ENCODE measurements around the gene DGKK. TPM values are rescaled to one million over a fixed set of nuclear protein-coding genes. Genes with fewer than 3 reads are reported as not detected.

Gene DGKK
- total and polyA plus RNA-seq, 2 of the 4 experiments (the other 2 are of a cell fraction), result not detected

- Histone ChIP-seq H3K79me1 (ENCODE audit: low read depth in 1 of 2, low read length in 2 of 2) (no peaks in the 10 kb centered on the region), H4K8ac (ENCODE audit: low read depth in 2 of 2, low read length in 2 of 2) (no peak overlapping the region), H4K20me1 (ENCODE audit: insufficient read depth, low read length) (no peaks in the 10 kb centered on the region), H2BK20ac (ENCODE audit: low read depth, low read length) (no peak overlapping the region), H3K36me3 (ENCODE audit: control insufficient read depth, insufficient read depth, low read length) (no peaks in the 10 kb centered on the region), H3K9me3 (ENCODE audit: control insufficient read depth, insufficient read depth, low read length) (no peaks in the 10 kb centered on the region), H4K91ac (ENCODE audit: insufficient read depth, low read depth, low read length) (no peak overlapping the region), H2AK5ac (ENCODE audit: low read depth, low read length) (no peak overlapping the region), H3K27ac (ENCODE audit: insufficient read depth, low read length) (no peak overlapping the region), H2BK5ac (ENCODE audit: low read depth, low read length, poor library complexity, severe bottlenecking) (no peak overlapping the region), H3K56ac (ENCODE audit: extremely low read depth, insufficient read depth, low read length) (no peak overlapping the region), H2BK15ac (ENCODE audit: low read depth, low read length) (no peak overlapping the region), H3K18ac (ENCODE audit: low read depth, low read length) (no peak overlapping the region), H3K4me1 (ENCODE audit: control insufficient read depth, insufficient read depth, low read length) (no peaks in the 10 kb centered on the region), H3K4me2 (ENCODE audit: low read depth, low read length) (no peak overlapping the region), H3K4me3 (ENCODE audit: insufficient read depth, low read depth, low read length) (no peak overlapping the region), H3K9me1 (ENCODE audit: insufficient read depth, low read length) (no peaks in the 10 kb centered on the region), H3K4ac (ENCODE audit: low read depth, low read length) (no peak overlapping the region), H3K14ac (replicated peaks; ENCODE audit: low read depth, low read length) (no peak overlapping the region), H3K23ac (ENCODE audit: low read depth, low read length) (no peak overlapping the region), H4K5ac (ENCODE audit: low read depth, low read length) (no peak overlapping the region), H2BK120ac (ENCODE audit: low read depth, low read length) (no peak overlapping the region), H2AK9ac (replicated peaks; ENCODE audit: low read depth, low read length, poor library complexity) (no peak overlapping the region), H2AFZ (replicated peaks; ENCODE audit: low read length, poor library complexity) (no peak overlapping the region), H3K9ac (ENCODE audit: low read depth, low read length) (no peak overlapping the region), H3K27me3 (ENCODE audit: control insufficient read depth, insufficient read depth, low read length) (peaks cover 7% of the 10 kb centered on the region)
- in situ Hi-C loops (cut with MboI; ENCODE audit: low sequenced_read_pairs), result no loop called here
- ChIA-PET POLR2A (ENCODE audit: unreplicated experiment) (no interaction called here), CTCF (no interaction called here)
- no peak for ATAC-seq (ENCODE audit: low read depth)
- dilution Hi-C loops (cut with HindIII; ENCODE audit: low sequenced_read_pairs, unreplicated experiment), result no loop called here
- intact Hi-C loops (cut with micrococcal nuclease), result no loop called here
- BruUV-seq (replicated peaks), result no TSS peak
- WGBS, 2 experiments (ENCODE audit: extremely low coverage in 2 of 2, insufficient read length in 1 of 2), result no CpG with 5 or more reads among the region's 2 CpGs
- TF ChIP-seq BHLHE40 (IDR thresholded peaks at IDR 0.05; ENCODE audit: low read depth, low read length), result no peak
- no peak for TF ChIP-seq NFE2L2 (IDR thresholded peaks at IDR 0.05; ENCODE audit: low read depth, low read length)
- no peak for TF ChIP-seq MAZ (IDR thresholded peaks at IDR 0.05; ENCODE audit: borderline replicate concordance, low read depth, low read length)
- no peak for TF ChIP-seq CTCF (conservative IDR thresholded peaks at IDR 0.05; ENCODE audit: low read depth, low read length)
- TF ChIP-seq MXI1 (IDR thresholded peaks at IDR 0.05; ENCODE audit: borderline replicate concordance, low read depth, low read length), result no peak
- no peak for TF ChIP-seq POLR2A (IDR thresholded peaks at IDR 0.05; ENCODE audit: low read depth, low read length)
- TF ChIP-seq ELK1 (IDR thresholded peaks at IDR 0.05; ENCODE audit: borderline replicate concordance, low read depth, low read length), result no peak
- no peak for TF ChIP-seq RAD21 (IDR thresholded peaks at IDR 0.05; ENCODE audit: low read length)
- TF ChIP-seq CEBPB (IDR thresholded peaks at IDR 0.05; ENCODE audit: low read depth, low read length), result no peak
- no peak for TF ChIP-seq RFX5 (IDR thresholded peaks at IDR 0.05; ENCODE audit: low read depth, low read length)
- TF ChIP-seq FOS (IDR thresholded peaks at IDR 0.05; ENCODE audit: low read depth, low read length), result no peak
- TF ChIP-seq RCOR1 (IDR thresholded peaks at IDR 0.05; ENCODE audit: insufficient replicate concordance, low read length), result no peak
- DNase-seq, result no peak
These were observed 84.1 kb downstream of the DGKK start for GRCh38 chrX:50386520-50386919.

Measured in IMR-90 (cell line).